Measurements from ENCODE around the gene CACNA1E. TPM values are rescaled to one million over a fixed set of nuclear protein-coding genes. Genes with fewer than 3 reads are reported as not detected.

CACNA1E gene
- total RNA-seq, 1 donor from 2014 or later = 0.31 TPM

GRCh38 chr1:181568736-181569135 is 85.4 kb downstream of the CACNA1E start:
- TF ChIP-seq, protein P1, sequence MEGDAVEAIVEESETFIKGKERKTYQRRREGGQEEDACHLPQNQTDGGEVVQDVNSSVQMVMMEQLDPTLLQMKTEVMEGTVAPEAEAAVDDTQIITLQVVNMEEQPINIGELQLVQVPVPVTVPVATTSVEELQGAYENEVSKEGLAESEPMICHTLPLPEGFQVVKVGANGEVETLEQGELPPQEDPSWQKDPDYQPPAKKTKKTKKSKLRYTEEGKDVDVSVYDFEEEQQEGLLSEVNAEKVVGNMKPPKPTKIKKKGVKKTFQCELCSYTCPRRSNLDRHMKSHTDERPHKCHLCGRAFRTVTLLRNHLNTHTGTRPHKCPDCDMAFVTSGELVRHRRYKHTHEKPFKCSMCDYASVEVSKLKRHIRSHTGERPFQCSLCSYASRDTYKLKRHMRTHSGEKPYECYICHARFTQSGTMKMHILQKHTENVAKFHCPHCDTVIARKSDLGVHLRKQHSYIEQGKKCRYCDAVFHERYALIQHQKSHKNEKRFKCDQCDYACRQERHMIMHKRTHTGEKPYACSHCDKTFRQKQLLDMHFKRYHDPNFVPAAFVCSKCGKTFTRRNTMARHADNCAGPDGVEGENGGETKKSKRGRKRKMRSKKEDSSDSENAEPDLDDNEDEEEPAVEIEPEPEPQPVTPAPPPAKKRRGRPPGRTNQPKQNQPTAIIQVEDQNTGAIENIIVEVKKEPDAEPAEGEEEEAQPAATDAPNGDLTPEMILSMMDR (IDR thresholded peaks at IDR 0.05; ENCODE audit: unreplicated experiment) = no peak
- Mint-ChIP-seq H3K9me3 (ENCODE audit: unreplicated experiment) (no peaks in the 10 kb centered on the region), H3K27me3 (ENCODE audit: unreplicated experiment) (no peaks in the 10 kb centered on the region), H3K27ac (ENCODE audit: unreplicated experiment) (no peak overlapping the region), H3K36me3 (ENCODE audit: low read depth, unreplicated experiment) (no peaks in the 10 kb centered on the region), H3K4me1 (ENCODE audit: unreplicated experiment) (no peaks in the 10 kb centered on the region), H3K4me3 (ENCODE audit: unreplicated experiment) (no peak overlapping the region)
- DNase-seq (ENCODE audit: low spot score) = no peak

DNA sequence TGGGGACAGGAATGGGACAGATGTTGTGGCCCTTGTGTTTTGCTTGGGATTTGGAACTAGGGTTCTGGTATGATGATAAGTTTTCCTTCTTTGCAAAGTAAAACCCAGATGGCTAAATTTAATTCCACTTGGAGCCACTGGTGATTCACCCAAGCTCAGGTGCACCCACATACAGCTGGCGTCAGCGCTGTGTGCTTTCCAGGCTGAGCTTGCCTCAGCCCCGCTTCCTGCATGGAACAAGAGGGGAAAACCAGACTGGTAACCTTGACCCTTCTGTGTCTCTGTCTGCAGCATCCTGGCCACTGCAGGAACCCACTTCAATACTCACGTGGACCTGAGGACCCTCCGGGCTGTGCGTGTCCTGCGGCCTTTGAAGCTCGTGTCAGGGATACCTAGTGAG is 94.2 kb downstream of the CACNA1E start:
- TF ChIP-seq, protein P1 (IDR thresholded peaks at IDR 0.05; ENCODE audit: unreplicated experiment) = no peak
- DNase-seq (ENCODE audit: low spot score) = no peak
- no peaks in the 10 kb centered on the region for H3K4me1 Mint-ChIP-seq (ENCODE audit: unreplicated experiment)

DNA sequence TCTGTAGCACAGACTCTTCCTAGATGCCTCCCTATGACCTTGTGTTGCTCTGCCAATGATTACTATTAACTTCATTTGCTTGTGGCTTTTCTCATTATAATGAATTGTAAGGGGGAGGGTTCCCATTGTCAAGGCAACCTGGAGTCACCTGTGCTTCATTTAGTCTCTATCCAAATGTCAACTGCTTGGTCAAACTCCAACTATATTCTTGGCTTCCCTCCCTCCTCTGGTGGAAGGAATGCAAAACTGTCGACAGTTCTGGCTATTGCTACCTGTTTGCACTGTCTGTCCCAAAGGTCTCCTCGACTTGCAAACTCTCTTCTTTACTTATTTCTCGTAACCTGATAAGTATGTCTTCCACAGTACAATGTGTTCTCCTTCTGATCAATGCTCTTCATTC is 100.3 kb downstream of the CACNA1E start:
- H3K4me1 Mint-ChIP-seq (ENCODE audit: unreplicated experiment) = no peaks in the 10 kb centered on the region
- no peaks in the 10 kb centered on the region for H3K9me3 Mint-ChIP-seq (ENCODE audit: unreplicated experiment)
- no peaks in the 10 kb centered on the region for H3K27me3 Mint-ChIP-seq (ENCODE audit: unreplicated experiment)
- no peaks in the 10 kb centered on the region for H3K36me3 Mint-ChIP-seq (ENCODE audit: low read depth, unreplicated experiment)
- no peak for DNase-seq (ENCODE audit: low spot score)
- no peak overlapping the region for H3K4me3 Mint-ChIP-seq (ENCODE audit: unreplicated experiment)
- H3K27ac Mint-ChIP-seq (ENCODE audit: unreplicated experiment) = no peak overlapping the region
- TF ChIP-seq, protein P1 (IDR thresholded peaks at IDR 0.05; ENCODE audit: unreplicated experiment) = peak; percentile 39

More for the DNA sequence above, 94.2 kb downstream of the CACNA1E start:
- no peaks in the 10 kb centered on the region for H3K36me3 Mint-ChIP-seq (ENCODE audit: low read depth, unreplicated experiment)
- no peak overlapping the region for H3K4me3 Mint-ChIP-seq (ENCODE audit: unreplicated experiment)
- H3K27me3 Mint-ChIP-seq (ENCODE audit: unreplicated experiment) = peaks cover 1% of the 10 kb centered on the region
- no peaks in the 10 kb centered on the region for H3K9me3 Mint-ChIP-seq (ENCODE audit: unreplicated experiment)
- H3K27ac Mint-ChIP-seq (ENCODE audit: unreplicated experiment) = no peak overlapping the region

GRCh38 chr1:181587870-181588438 is 104.6 kb downstream of the CACNA1E start:
- Mint-ChIP-seq H3K27me3 (ENCODE audit: unreplicated experiment) (no peaks in the 10 kb centered on the region), H3K27ac (ENCODE audit: unreplicated experiment) (no peak overlapping the region), H3K9me3 (ENCODE audit: unreplicated experiment) (no peaks in the 10 kb centered on the region), H3K4me3 (ENCODE audit: unreplicated experiment) (no peak overlapping the region), H3K36me3 (ENCODE audit: low read depth, unreplicated experiment) (no peaks in the 10 kb centered on the region), H3K4me1 (ENCODE audit: unreplicated experiment) (no peaks in the 10 kb centered on the region)
- peak; percentile 15 for DNase-seq (ENCODE audit: low spot score)
- TF ChIP-seq, protein P1 (IDR thresholded peaks at IDR 0.05; ENCODE audit: unreplicated experiment) = peak; percentile 28

DNA sequence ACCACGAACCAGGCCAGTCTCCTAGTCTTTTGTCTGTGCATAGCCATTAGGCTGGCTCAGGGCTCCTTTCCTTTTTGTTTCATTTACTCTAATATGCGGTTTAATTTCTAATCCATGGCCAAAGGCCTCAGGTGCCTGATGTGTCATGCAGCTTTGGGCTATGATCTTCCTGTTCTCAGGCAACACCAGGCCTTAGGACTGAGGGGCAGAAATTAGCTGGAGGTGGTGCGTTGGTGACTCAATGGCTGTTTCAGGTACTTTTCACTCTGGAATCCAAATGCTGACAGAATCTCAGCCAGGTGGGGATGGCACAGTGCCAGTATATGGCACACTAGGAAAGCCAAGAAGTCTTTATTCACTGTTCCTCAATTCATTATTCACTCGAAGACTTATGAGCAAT is 105.3 kb downstream of the CACNA1E start:
- Mint-ChIP-seq H3K27ac (ENCODE audit: unreplicated experiment) (no peak overlapping the region), H3K4me3 (ENCODE audit: unreplicated experiment) (no peak overlapping the region), H3K9me3 (ENCODE audit: unreplicated experiment) (no peaks in the 10 kb centered on the region), H3K36me3 (ENCODE audit: low read depth, unreplicated experiment) (no peaks in the 10 kb centered on the region), H3K4me1 (ENCODE audit: unreplicated experiment) (no peaks in the 10 kb centered on the region), H3K27me3 (ENCODE audit: unreplicated experiment) (no peaks in the 10 kb centered on the region)
- TF ChIP-seq, protein P1 (IDR thresholded peaks at IDR 0.05; ENCODE audit: unreplicated experiment) = no peak
- DNase-seq (ENCODE audit: low spot score) = no peak
